H9 (cell line): ENCODE data around the gene GAS1. TPM values are rescaled to one million over a fixed set of nuclear protein-coding genes. Genes with fewer than 3 reads are reported as not detected.

ENCODE experiments used
- DNase-seq: peaks from one replicate; pipeline ENCODE4 v3.0.0-alpha.2; 2017
- H2AFZ ChIP-seq: one replicate; pipeline ENCODE4 v1.6.1; 2013; ENCODE audit warnings: mild to moderate bottlenecking, low read length, control low read depth, moderate library complexity
- H2AK5ac ChIP-seq: 2 replicates; pipeline ENCODE4 v1.6.1; 2013; ENCODE audit warnings: low read length, control low read depth, mixed read lengths; ENCODE audit not compliant: insufficient read length
- H2BK120ac ChIP-seq: one replicate; pipeline ENCODE4 v1.6.1; 2013; ENCODE audit warnings: low read depth, mild to moderate bottlenecking, low read length, control low read depth, inconsistent platforms; ENCODE audit not compliant: poor library complexity, severe bottlenecking
- H2BK12ac ChIP-seq: 2 replicates; pipeline ENCODE4 v1.6.1; 2013; ENCODE audit warnings: low read length, control low read depth, mixed read lengths, low read depth; ENCODE audit not compliant: insufficient read length
- H2BK15ac ChIP-seq: 2 replicates; pipeline ENCODE4 v1.6.1; 2013; ENCODE audit warnings: low read depth, low read length, control low read depth
- H2BK20ac ChIP-seq: one replicate; pipeline ENCODE4 v1.6.1; 2013; ENCODE audit warnings: low read depth, mild to moderate bottlenecking, low read length, control low read depth, inconsistent platforms; ENCODE audit not compliant: poor library complexity, severe bottlenecking
- H2BK5ac ChIP-seq: 2 replicates; pipeline ENCODE4 v1.6.1; 2013; ENCODE audit warnings: low read length, control low read depth, mixed read lengths; ENCODE audit not compliant: insufficient read length
- H3K14ac ChIP-seq: 2 replicates; pipeline ENCODE4 v1.6.1; 2013; ENCODE audit warnings: low read length, control low read depth; ENCODE audit not compliant: insufficient read depth
- H3K18ac ChIP-seq: 2 replicates; pipeline ENCODE4 v1.6.1; 2013; ENCODE audit warnings: low read depth, mild to moderate bottlenecking, mixed read lengths, low read length, control low read depth; ENCODE audit not compliant: insufficient read length
- H3K23ac ChIP-seq: 2 replicates; pipeline ENCODE4 v1.6.1; 2013; ENCODE audit warnings: low read length, control low read depth, mixed read lengths, low read depth; ENCODE audit not compliant: insufficient read length
- H3K23me2 ChIP-seq: 2 replicates; pipeline ENCODE4 v1.6.1; 2013; ENCODE audit warnings: low read depth, mild to moderate bottlenecking, mixed read lengths, low read length, control low read depth; ENCODE audit not compliant: insufficient read length, poor library complexity, severe bottlenecking
- H3K27ac ChIP-seq: 2 replicates; pipeline ENCODE4 v1.5.1; 2013; ENCODE audit warnings: low read length, control low read depth, mixed read lengths, low read depth; ENCODE audit not compliant: insufficient read length
- H3K27me3 ChIP-seq: 2 replicates; pipeline ENCODE4 v1.6.1; 2013; ENCODE audit warnings: low read length, control low read depth, inconsistent platforms; ENCODE audit not compliant: insufficient read depth
- H3K4ac ChIP-seq: 2 replicates; pipeline ENCODE4 v1.6.1; 2013; ENCODE audit warnings: low read depth, mild to moderate bottlenecking, control low read depth, inconsistent platforms, low read length, moderate library complexity
- H3K4me1 ChIP-seq: 2 replicates; pipeline ENCODE4 v1.6.1; 2013; ENCODE audit warnings: low read length, control low read depth, inconsistent platforms; ENCODE audit not compliant: insufficient read depth
- H3K4me2 ChIP-seq: 2 replicates; pipeline ENCODE4 v1.6.1; 2013; ENCODE audit warnings: low read length, control low read depth, mixed read lengths; ENCODE audit not compliant: insufficient read length, insufficient read depth
- H3K56ac ChIP-seq: 2 replicates; pipeline ENCODE4 v1.6.1; 2013; ENCODE audit warnings: low read depth, mild to moderate bottlenecking, mixed read lengths, low read length, control low read depth; ENCODE audit not compliant: insufficient read length
- H3K79me1 ChIP-seq: 2 replicates; pipeline ENCODE4 v1.6.1; 2013; ENCODE audit warnings: low read depth, mild to moderate bottlenecking, moderate library complexity, low read length, control low read depth, inconsistent platforms; ENCODE audit not compliant: insufficient read depth, poor library complexity, severe bottlenecking
- H3K79me2 ChIP-seq: 2 replicates; pipeline ENCODE4 v1.6.1; 2013; ENCODE audit warnings: low read length, control low read depth, inconsistent platforms; ENCODE audit not compliant: insufficient read depth
- H3K9ac ChIP-seq: 2 replicates; pipeline ENCODE4 v1.6.1; 2013; ENCODE audit warnings: low read length, control low read depth, mixed read lengths; ENCODE audit not compliant: insufficient read length; ENCODE audit errors: extremely low read depth
- H3K9me3 ChIP-seq: one replicate; pipeline ENCODE4 v1.6.1; 2013; ENCODE audit warnings: low read depth, low read length, inconsistent platforms; ENCODE audit not compliant: control insufficient read depth
- H3T11ph ChIP-seq: one replicate; pipeline ENCODE4 v1.6.1; 2013; ENCODE audit warnings: mild to moderate bottlenecking, low read length, control low read depth, inconsistent platforms
- H4K20me1 ChIP-seq: one replicate; pipeline ENCODE4 v1.6.1; 2013; ENCODE audit not compliant: control insufficient read depth, insufficient read length, insufficient read depth
- H4K5ac ChIP-seq: 2 replicates; pipeline ENCODE4 v1.6.1; 2013; ENCODE audit warnings: low read depth, mild to moderate bottlenecking, mixed read lengths, low read length, control low read depth; ENCODE audit not compliant: insufficient read length
- H4K8ac ChIP-seq: replicated peaks from 2 replicates; pipeline ENCODE4 v1.6.1; 2013; ENCODE audit warnings: low read length, control low read depth, mixed read lengths, low read depth; ENCODE audit not compliant: insufficient read length
- H4K91ac ChIP-seq: 2 replicates; pipeline ENCODE4 v1.6.1; 2013; ENCODE audit warnings: low read depth, mild to moderate bottlenecking, moderate library complexity, mixed read lengths, low read length, control low read depth; ENCODE audit not compliant: insufficient read length
- H3K27ac Mint-ChIP-seq, 3 experiments: 2 replicates in 2 of 3; 3 replicates in 1 of 3; pipeline ENCODE4 v1.8.0; 2020 to 2021; ENCODE audit warnings: mixed read lengths in 3 of 3, mild to moderate bottlenecking in 1 of 3, moderate library complexity in 1 of 3
- H3K27me3 Mint-ChIP-seq: 2 replicates; pipeline ENCODE4 v1.8.0; 2021; ENCODE audit warnings: low read depth, mild to moderate bottlenecking, moderate library complexity, mixed read lengths
- H3K36me3 Mint-ChIP-seq, 3 experiments: 2 replicates in 2 of 3; 3 replicates in 1 of 3; pipeline ENCODE4 v1.8.0; 2020 to 2021; ENCODE audit warnings: low read depth in 3 of 3, mixed read lengths in 3 of 3; ENCODE audit not compliant: insufficient read depth in 1 of 3
- H3K4me1 Mint-ChIP-seq, 2 experiments: 2 replicates each; pipeline ENCODE4 v1.8.0; 2020; ENCODE audit warnings: mixed read lengths in 2 of 2
- H3K4me3 Mint-ChIP-seq, 2 experiments: 2 replicates in 1 of 2; 3 replicates in 1 of 2; pipeline ENCODE4 v1.8.0; 2020 to 2021; ENCODE audit warnings: mild to moderate bottlenecking in 2 of 2, mixed read lengths in 2 of 2, moderate library complexity in 1 of 2
- H3K9me3 Mint-ChIP-seq, 2 experiments: 2 replicates in 1 of 2; 3 replicates in 1 of 2; pipeline ENCODE4 v1.8.0; 2020; ENCODE audit warnings: mild to moderate bottlenecking in 2 of 2, mixed read lengths in 2 of 2, moderate library complexity in 1 of 2
- WGBS: extraction: QIAGEN DNeasy Blood & Tissue Kit; methylation state at CpG from one replicate; pipeline ENCODE4 v1.1.7; 2013; ENCODE audit warnings: missing lambda C conversion rate, low lambda C conversion rate, mixed read lengths; ENCODE audit not compliant: insufficient read length; ENCODE audit errors: extremely low coverage; 5-methylcytosine and 5-hydroxymethylcytosine counted together
- total RNA-seq: library from RNA; stranded (reverse); gene quantifications from 2 replicates; pipeline ENCODE4 v1.2.1, GENCODE V29; 2021
- TF ChIP-seq, protein P1 (sequence below): fragments of 200-600 bp; sonication (generic); conservative IDR thresholded peaks from 3 replicates; pipeline ENCODE4 v1.8.0; 2021; ENCODE audit warnings: antibody characterized with exemption, mild to moderate bottlenecking

GAS1 gene
- total RNA-seq, 1 experiment from 2014 or later = 2.3 TPM

DNA sequence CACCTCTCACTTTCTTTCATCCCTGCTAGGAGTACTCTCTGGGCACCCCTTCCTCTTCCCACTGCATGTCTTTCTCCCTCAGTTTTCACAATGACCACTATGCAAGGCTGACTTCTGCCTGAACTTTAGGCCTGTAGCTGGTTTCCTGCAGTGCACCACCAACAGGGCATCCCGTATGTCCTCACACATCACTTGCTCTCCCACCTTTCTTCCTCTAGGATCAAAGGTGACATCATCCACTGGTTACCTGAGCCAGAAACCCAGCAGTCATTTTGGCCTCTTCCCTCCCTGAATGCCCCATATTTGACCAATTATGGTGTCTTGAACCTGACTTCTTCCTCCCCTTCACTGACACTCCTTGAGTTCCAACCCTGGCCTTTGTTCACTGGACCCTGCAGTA lies 8.5 kb downstream of the GAS1 start:
- Histone ChIP-seq H3K9ac (no peak overlapping the region), H3K4ac (no peak overlapping the region), H4K91ac (no peak overlapping the region), H2BK120ac (no peak overlapping the region), H2BK15ac (no peak overlapping the region), H3K79me1 (no peaks in the 10 kb centered on the region), H4K20me1 (no peaks in the 10 kb centered on the region), H3K4me1 (peaks cover 9% of the 10 kb centered on the region; the same call in 1 of the 2 replicates), H3K14ac (no peak overlapping the region), H3T11ph (no peak overlapping the region), H3K4me2 (no peak overlapping the region), H3K27me3 (peaks cover 10% of the 10 kb centered on the region; the same call in 1 of the 2 replicates), H3K18ac (no peak overlapping the region), H3K23me2 (no peaks in the 10 kb centered on the region), H4K8ac (no peak overlapping the region), H3K79me2 (no peaks in the 10 kb centered on the region), H2BK5ac (no peak overlapping the region), H3K27ac (no peak overlapping the region), H4K5ac (no peak overlapping the region), H3K23ac (no peak overlapping the region), H2BK20ac (no peak overlapping the region), H2AFZ (no peak overlapping the region), H2BK12ac (no peak overlapping the region), H3K56ac (no peak overlapping the region), H3K9me3 (no peaks in the 10 kb centered on the region), H2AK5ac (no peak overlapping the region)
- Mint-ChIP-seq H3K27me3 (peaks cover 51% of the 10 kb centered on the region), H3K9me3 (peaks cover 0 to 5% of the 10 kb centered on the region in 2 experiments; a peak in 4 of 5 replicates), H3K4me3 (no peak overlapping the region), H3K4me1 (peaks cover 44 to 45% of the 10 kb centered on the region in 2 experiments), H3K27ac (no peak overlapping the region), H3K36me3 (no peaks in the 10 kb centered on the region; a peak in 3 of 7 replicates)
- TF ChIP-seq, protein P1, sequence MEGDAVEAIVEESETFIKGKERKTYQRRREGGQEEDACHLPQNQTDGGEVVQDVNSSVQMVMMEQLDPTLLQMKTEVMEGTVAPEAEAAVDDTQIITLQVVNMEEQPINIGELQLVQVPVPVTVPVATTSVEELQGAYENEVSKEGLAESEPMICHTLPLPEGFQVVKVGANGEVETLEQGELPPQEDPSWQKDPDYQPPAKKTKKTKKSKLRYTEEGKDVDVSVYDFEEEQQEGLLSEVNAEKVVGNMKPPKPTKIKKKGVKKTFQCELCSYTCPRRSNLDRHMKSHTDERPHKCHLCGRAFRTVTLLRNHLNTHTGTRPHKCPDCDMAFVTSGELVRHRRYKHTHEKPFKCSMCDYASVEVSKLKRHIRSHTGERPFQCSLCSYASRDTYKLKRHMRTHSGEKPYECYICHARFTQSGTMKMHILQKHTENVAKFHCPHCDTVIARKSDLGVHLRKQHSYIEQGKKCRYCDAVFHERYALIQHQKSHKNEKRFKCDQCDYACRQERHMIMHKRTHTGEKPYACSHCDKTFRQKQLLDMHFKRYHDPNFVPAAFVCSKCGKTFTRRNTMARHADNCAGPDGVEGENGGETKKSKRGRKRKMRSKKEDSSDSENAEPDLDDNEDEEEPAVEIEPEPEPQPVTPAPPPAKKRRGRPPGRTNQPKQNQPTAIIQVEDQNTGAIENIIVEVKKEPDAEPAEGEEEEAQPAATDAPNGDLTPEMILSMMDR = no peak
- DNase-seq = no peak
- no CpG with 5 or more reads among the region's 1 CpG for WGBS
